A549 (cell line): ENCODE data around the gene METTL5. TPM values are rescaled to one million over a fixed set of nuclear protein-coding genes. Genes with fewer than 3 reads are reported as not detected.

Experiments
- ATAC-seq, 2 experiments: fragments of 200-7000 bp in 1 of 2; fragments of >200 bp in 1 of 2; cut with Nextera tagmentation in 1 of 2; cut with Tn5 transposase in 1 of 2; 3 replicates each; pipeline versions ENCODE4 v1.8.0 to v1.9.1; 2018 to 2020; ENCODE audit warnings: mild to moderate bottlenecking in 1 of 2, moderate library complexity in 1 of 2
- CTCF ChIA-PET: fragments of 300-600 bp; sonication (Branson Sonifier 250); formaldehyde crosslinking; extraction: SDS; loops from one replicate; lab custom pipeline; 2021; ENCODE audit warnings: antibody characterized with exemption, inconsistent platforms; lab: Yijun Ruan, JAX
- POLR2A ChIA-PET: fragments of 350-600 bp; formaldehyde crosslinking; extraction: SDS; loops from one replicate; lab custom pipeline; 2021; ENCODE audit warnings: antibody characterized with exemption, inconsistent platforms; lab: Yijun Ruan, JAX
- DNase-seq, 2 experiments: peaks; one replicate each; pipeline versions ENCODE4 v3.0.0 to v3.0.0-alpha.2; 2011 to 2016; ENCODE audit warnings: low read depth in 1 of 2, low spot score in 1 of 2
- FAIRE-seq: peaks from 2 replicates; lab custom pipeline; 2011; peaks lifted over from hg19 to GRCh38; lab: Jason Lieb, UNC
- H3K27ac ChIP-seq, 2 experiments: fragments of >200 bp; sonication (Bioruptor Twin); formaldehyde crosslinking; 3 replicates each; pipeline ENCODE4 v1.5.1; 2016 to 2017
- H3K4me1 ChIP-seq: fragments of >200 bp; sonication (Bioruptor Twin); formaldehyde crosslinking; 3 replicates; pipeline ENCODE4 v1.6.1; 2016
- H3K4me2 ChIP-seq: fragments of >200 bp; sonication (Bioruptor Twin); formaldehyde crosslinking; 3 replicates; pipeline ENCODE4 v1.6.1; 2016
- H3K4me3 ChIP-seq: fragments of >200 bp; sonication (Bioruptor Twin); formaldehyde crosslinking; 3 replicates; pipeline ENCODE4 v1.5.1; 2016
- H3K9me3 ChIP-seq: fragments of >200 bp; sonication (Bioruptor Twin); formaldehyde crosslinking; 3 replicates; pipeline ENCODE4 v1.6.1; 2016
- BHLHE40 ChIP-seq: IDR thresholded peaks from 2 replicates; pipeline ENCODE4 v1.6.1; 2012; ENCODE audit warnings: low read depth, low read length, inconsistent platforms
- CHD2 ChIP-seq: fragments of 150-350 bp; IDR thresholded peaks from 2 replicates; pipeline ENCODE4 v1.6.1; 2014; ENCODE audit warnings: low read length; ENCODE audit not compliant: partially characterized antibody
- EHF ChIP-seq: fragments of 250-450 bp; sonication (Bioruptor Pico); IDR thresholded peaks from 2 replicates; pipeline ENCODE4 v1.5.0; 2020; ENCODE audit warnings: mild to moderate bottlenecking
- ESRRA ChIP-seq: fragments of 150-350 bp; IDR thresholded peaks from 2 replicates; pipeline ENCODE4 v1.6.1; 2014; ENCODE audit warnings: mild to moderate bottlenecking, low read length, borderline replicate concordance
- FOSB ChIP-seq: fragments of 250-450 bp; sonication (Bioruptor Pico); IDR thresholded peaks from 2 replicates; pipeline ENCODE4 v1.5.0; 2020; ENCODE audit warnings: mild to moderate bottlenecking, moderate library complexity
- FOSL2 ChIP-seq, 2 experiments: fragments of 450-650 bp in 1 of 2; fragments of >200 bp in 1 of 2; sonication (Bioruptor Twin) in 1 of 2; formaldehyde crosslinking; IDR thresholded peaks; 2 replicates each; pipeline versions ENCODE4 v1.5.0 to v1.6.1; 2016 to 2020; ENCODE audit warnings: mild to moderate bottlenecking in 1 of 2, moderate library complexity in 1 of 2
- GATA3 ChIP-seq: IDR thresholded peaks from 2 replicates; pipeline ENCODE4 v1.6.1; 2012; ENCODE audit warnings: borderline replicate concordance
- JUN ChIP-seq, 2 experiments: fragments of >200 bp; sonication (Bioruptor Twin); formaldehyde crosslinking; IDR thresholded peaks; 2 replicates in 1 of 2; 3 replicates in 1 of 2; pipeline ENCODE4 v1.6.1; 2016 to 2017
- MAFK ChIP-seq: fragments of 450-650 bp; IDR thresholded peaks from 2 replicates; pipeline ENCODE4 v1.6.1; 2014; ENCODE audit not compliant: partially characterized antibody
- NFE2L2 ChIP-seq: fragments of 150-350 bp; conservative IDR thresholded peaks from 2 replicates; pipeline ENCODE4 v1.6.1; 2014; ENCODE audit warnings: low read length
- NPAS2 ChIP-seq: fragments of 250-450 bp; sonication (Bioruptor Pico); IDR thresholded peaks from 2 replicates; pipeline ENCODE4 v1.8.0; 2022; ENCODE audit warnings: mild to moderate bottlenecking, moderate library complexity, borderline replicate concordance
- NR3C1 ChIP-seq: fragments of >200 bp; sonication (Bioruptor Twin); formaldehyde crosslinking; IDR thresholded peaks from 3 replicates; pipeline ENCODE4 v1.6.1; 2017
- PHF8 ChIP-seq: fragments of 200-600 bp; sonication (generic); IDR thresholded peaks from 2 replicates; pipeline ENCODE4 v1.6.1; 2016; ENCODE audit warnings: low read depth, mild to moderate bottlenecking, antibody characterized with exemption, moderate library complexity, borderline replicate concordance
- POLR2A ChIP-seq: IDR thresholded peaks from 2 replicates; pipeline ENCODE4 v1.6.1; 2012; ENCODE audit warnings: mild to moderate bottlenecking, low read length
- RARB ChIP-seq: fragments of 250-450 bp; sonication (Bioruptor Pico); IDR thresholded peaks from 2 replicates; pipeline ENCODE4 v1.8.0; 2021; ENCODE audit warnings: mild to moderate bottlenecking, moderate library complexity
- TFCP2L1 ChIP-seq: fragments of 250-450 bp; sonication (Bioruptor Pico); IDR thresholded peaks from 2 replicates; pipeline ENCODE4 v1.5.0; 2021; ENCODE audit warnings: mild to moderate bottlenecking
- TP53 ChIP-seq: fragments of 250-450 bp; sonication (Bioruptor Pico); IDR thresholded peaks from 2 replicates; pipeline ENCODE4 v1.5.0; 2021; ENCODE audit warnings: mild to moderate bottlenecking, moderate library complexity
- ZNF302 ChIP-seq: fragments of 250-450 bp; sonication (Bioruptor Pico); IDR thresholded peaks from 2 replicates; pipeline ENCODE4 v1.9.0; 2021; ENCODE audit warnings: inconsistent platforms, mild to moderate bottlenecking, moderate library complexity
- WGBS: methylation state at CpG from one replicate; pipeline ENCODE4 v1.1.6; 2017; ENCODE audit errors: missing lambda C conversion rate; 5-methylcytosine and 5-hydroxymethylcytosine counted together
- polyA plus RNA-seq, 4 experiments: library from polyadenylated mRNA; depleted of rRNA in 3 of 4; stranded (reverse); fragments of >200 nt; fragmentation: RNase III in 1 of 4; extraction: RNeasy Plus Mini Kit Qiagen cat#74134 plus additional on column Dnase treatment in 1 of 4; gene quantifications; 2 replicates in 3 of 4; 3 replicates in 1 of 4; pipeline ENCODE4 v1.2.3, GENCODE V29; 2011 to 2017
- TF ChIP-seq, protein P1 (sequence below): IDR thresholded peaks from 2 replicates; pipeline ENCODE4 v1.6.1; 2012; ENCODE audit warnings: low read depth, borderline replicate concordance
- TF ChIP-seq, protein P2 (sequence below): fragments of >200 bp; sonication (Bioruptor Twin); formaldehyde crosslinking; IDR thresholded peaks from 3 replicates; pipeline ENCODE4 v1.6.1; 2016
- TF ChIP-seq, protein P3 (sequence below): IDR thresholded peaks from 2 replicates; pipeline ENCODE4 v1.6.1; 2012
- TF ChIP-seq, protein P4 (sequence below): fragments of 200-600 bp; sonication (generic); IDR thresholded peaks from 2 replicates; pipeline ENCODE4 v1.6.1; 2016; ENCODE audit warnings: antibody characterized with exemption, mild to moderate bottlenecking, moderate library complexity

METTL5 gene
- polyA plus RNA-seq, 2 of the 4 experiments (the other 2 are of a cell fraction) = 86.9 to 97.6 TPM

DNA sequence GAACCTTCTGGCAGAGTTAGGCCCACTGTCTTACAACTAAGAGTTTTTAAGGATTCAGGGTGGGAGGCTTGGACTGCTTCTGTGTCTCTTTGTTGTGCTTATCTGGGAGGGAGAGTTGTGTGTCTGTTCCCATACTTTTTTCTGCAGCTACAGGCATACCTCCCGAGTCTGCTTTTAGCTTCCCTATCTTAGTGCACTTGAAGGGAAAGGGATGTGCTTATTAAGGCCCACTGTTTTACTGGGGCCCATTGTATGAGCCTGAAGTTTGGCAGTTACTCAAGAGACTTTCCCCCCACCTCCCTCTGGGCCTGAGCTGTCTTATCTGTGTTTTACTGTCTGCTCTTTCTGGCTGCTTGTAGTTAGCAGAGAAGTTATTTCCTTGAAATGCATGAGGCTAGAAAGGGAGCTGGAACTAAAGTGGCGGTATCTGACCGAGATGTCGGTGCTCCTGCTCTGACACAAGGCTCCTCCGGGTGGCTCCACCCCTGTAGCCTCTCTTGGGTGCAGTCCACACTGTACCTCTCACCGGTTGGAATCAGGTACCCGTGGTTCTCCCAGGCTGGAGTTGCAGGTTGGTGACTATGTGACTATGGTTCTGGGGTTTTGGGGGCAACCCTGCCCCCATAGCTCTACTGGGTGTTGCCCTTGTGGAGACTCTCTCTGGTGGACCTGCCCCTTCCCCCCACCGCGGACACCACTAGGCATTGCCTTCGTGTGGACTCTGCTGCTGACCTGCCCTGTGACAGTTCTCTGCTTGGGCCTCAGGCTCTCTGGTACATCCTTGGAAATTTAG is 15.4 kb upstream of the METTL5 start:
- Histone ChIP-seq H3K4me1 (no peaks in the 10 kb centered on the region), H3K9me3 (no peaks in the 10 kb centered on the region), H3K4me2 (no peak overlapping the region), H3K27ac (no peak overlapping the region), H3K4me3 (no peak overlapping the region)
- ChIA-PET POLR2A (no interaction called here), CTCF (no interaction called here)
- DNase-seq (no peak), FAIRE-seq (no peak), ATAC-seq (peak; percentile 68 to 77)
- WGBS = 80% methylated on average over 10 of the region's 10 CpGs
- TF ChIP-seq FOSL2 (IDR thresholded peaks at IDR 0.05) (no peak), FOSL2 (CRISPR knock-in tag; IDR thresholded peaks at IDR 0.05) (no peak), RARB (CRISPR knock-in tag) (no peak), TFCP2L1 (CRISPR knock-in tag) (no peak), NPAS2 (no peak), JUN (IDR thresholded peaks at IDR 0.05) (no peak)
- TF ChIP-seq, protein P1, sequence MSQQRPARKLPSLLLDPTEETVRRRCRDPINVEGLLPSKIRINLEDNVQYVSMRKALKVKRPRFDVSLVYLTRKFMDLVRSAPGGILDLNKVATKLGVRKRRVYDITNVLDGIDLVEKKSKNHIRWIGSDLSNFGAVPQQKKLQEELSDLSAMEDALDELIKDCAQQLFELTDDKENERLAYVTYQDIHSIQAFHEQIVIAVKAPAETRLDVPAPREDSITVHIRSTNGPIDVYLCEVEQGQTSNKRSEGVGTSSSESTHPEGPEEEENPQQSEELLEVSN = no peak

DNA sequence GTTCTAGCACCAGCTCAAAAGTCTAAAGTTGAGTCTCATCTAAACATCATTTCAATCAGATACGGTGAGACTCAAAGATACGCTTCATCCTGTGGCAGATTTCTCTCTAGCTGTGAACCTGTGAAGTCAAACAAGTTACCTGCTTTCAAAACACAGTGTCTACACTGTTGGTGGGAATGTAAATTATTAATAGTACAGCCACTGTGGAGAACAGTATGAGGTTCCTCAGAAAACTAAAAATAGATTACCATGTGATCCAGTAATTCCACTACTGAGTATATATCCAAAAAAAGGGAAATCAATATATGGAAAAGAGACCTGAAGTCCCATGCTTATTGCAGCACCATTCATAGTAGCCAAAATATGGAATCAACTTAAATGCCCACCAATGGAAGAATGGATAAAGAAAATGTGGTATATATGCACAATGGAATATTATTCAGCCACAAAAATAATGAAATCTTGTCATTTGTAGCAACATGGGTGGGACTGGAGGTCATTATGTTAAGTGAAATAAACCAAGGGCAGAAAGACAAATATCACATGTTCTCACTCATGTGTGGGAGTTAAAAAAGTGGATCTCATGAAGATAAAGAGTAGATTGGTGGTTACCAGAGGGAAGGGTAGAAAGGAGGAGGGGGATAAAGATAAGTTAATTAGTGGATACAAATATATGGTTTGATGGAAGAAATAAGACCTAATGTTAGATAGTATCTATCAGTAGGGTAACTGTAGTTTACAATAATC is 14.2 kb upstream of the METTL5 start:
- TF ChIP-seq ESRRA (no peak), TP53 (CRISPR knock-in tag) (no peak), CHD2 (no peak), NR3C1 (no peak), ZNF302 (no peak), FOSL2 (IDR thresholded peaks at IDR 0.05) (no peak), FOSL2 (CRISPR knock-in tag; IDR thresholded peaks at IDR 0.05) (no peak), NFE2L2 (no peak), MAFK (no peak), PHF8 (no peak), BHLHE40 (no peak), EHF (CRISPR knock-in tag) (no peak), GATA3 (no peak), FOSB (CRISPR knock-in tag) (no peak), POLR2A (no peak)
- TF ChIP-seq, protein P2, sequence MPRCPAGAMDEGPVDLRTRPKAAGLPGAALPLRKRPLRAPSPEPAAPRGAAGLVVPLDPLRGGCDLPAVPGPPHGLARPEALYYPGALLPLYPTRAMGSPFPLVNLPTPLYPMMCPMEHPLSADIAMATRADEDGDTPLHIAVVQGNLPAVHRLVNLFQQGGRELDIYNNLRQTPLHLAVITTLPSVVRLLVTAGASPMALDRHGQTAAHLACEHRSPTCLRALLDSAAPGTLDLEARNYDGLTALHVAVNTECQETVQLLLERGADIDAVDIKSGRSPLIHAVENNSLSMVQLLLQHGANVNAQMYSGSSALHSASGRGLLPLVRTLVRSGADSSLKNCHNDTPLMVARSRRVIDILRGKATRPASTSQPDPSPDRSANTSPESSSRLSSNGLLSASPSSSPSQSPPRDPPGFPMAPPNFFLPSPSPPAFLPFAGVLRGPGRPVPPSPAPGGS = no peak
- TF ChIP-seq, protein P3, sequence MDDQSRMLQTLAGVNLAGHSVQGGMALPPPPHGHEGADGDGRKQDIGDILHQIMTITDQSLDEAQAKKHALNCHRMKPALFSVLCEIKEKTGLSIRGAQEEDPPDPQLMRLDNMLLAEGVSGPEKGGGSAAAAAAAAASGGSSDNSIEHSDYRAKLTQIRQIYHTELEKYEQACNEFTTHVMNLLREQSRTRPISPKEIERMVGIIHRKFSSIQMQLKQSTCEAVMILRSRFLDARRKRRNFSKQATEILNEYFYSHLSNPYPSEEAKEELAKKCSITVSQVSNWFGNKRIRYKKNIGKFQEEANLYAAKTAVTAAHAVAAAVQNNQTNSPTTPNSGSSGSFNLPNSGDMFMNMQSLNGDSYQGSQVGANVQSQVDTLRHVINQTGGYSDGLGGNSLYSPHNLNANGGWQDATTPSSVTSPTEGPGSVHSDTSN = no peak
- TF ChIP-seq, protein P4, sequence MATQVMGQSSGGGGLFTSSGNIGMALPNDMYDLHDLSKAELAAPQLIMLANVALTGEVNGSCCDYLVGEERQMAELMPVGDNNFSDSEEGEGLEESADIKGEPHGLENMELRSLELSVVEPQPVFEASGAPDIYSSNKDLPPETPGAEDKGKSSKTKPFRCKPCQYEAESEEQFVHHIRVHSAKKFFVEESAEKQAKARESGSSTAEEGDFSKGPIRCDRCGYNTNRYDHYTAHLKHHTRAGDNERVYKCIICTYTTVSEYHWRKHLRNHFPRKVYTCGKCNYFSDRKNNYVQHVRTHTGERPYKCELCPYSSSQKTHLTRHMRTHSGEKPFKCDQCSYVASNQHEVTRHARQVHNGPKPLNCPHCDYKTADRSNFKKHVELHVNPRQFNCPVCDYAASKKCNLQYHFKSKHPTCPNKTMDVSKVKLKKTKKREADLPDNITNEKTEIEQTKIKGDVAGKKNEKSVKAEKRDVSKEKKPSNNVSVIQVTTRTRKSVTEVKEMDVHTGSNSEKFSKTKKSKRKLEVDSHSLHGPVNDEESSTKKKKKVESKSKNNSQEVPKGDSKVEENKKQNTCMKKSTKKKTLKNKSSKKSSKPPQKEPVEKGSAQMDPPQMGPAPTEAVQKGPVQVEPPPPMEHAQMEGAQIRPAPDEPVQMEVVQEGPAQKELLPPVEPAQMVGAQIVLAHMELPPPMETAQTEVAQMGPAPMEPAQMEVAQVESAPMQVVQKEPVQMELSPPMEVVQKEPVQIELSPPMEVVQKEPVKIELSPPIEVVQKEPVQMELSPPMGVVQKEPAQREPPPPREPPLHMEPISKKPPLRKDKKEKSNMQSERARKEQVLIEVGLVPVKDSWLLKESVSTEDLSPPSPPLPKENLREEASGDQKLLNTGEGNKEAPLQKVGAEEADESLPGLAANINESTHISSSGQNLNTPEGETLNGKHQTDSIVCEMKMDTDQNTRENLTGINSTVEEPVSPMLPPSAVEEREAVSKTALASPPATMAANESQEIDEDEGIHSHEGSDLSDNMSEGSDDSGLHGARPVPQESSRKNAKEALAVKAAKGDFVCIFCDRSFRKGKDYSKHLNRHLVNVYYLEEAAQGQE = no peak
- H3K4me2 ChIP-seq = no peak overlapping the region
- no peak overlapping the region for H3K4me3 ChIP-seq
- WGBS = 98% methylated on average over 2 of the region's 2 CpGs
- H3K4me1 ChIP-seq = no peaks in the 10 kb centered on the region
- DNase-seq = no peak
- no peaks in the 10 kb centered on the region for H3K9me3 ChIP-seq
- H3K27ac ChIP-seq = no peak overlapping the region
- ChIA-PET POLR2A (no interaction called here), CTCF (interaction anchor here (1.1 kb wide), 1 partner anchor 88 kb away, joined by 3 read pairs; no protein-coding TSS in a partner anchor)
- FAIRE-seq = no peak
- no peak for ATAC-seq
